ENCODE data around the gene EHF.
A peak's percentile ranks its signal among the peaks of the same experiment; 100 is the strongest.

The EHF gene

DNA sequence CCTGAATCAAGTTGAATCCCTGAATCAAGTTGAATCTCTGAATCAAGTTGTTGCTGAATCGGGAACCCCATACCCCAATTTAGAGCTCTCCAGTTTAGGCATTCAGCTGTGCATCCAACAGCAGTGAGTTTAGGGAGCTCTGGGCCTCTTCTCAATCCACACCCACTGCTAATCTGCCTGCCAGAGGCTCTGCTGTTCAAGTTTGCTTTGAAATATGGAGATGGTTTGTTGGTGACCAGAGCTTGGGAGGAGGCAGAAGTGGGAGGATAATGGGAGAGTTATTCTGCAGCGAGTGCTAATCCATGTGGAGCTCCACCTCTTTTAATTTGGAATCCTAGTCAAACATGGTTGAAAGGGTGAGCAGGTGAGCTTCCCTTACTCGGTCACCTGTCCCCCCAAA lies 22.4 kb downstream of the EHF start:
- no peak for DNase-seq (ENCODE audit: low read depth in 2 of 2, low spot score in 1 of 2)

DNA sequence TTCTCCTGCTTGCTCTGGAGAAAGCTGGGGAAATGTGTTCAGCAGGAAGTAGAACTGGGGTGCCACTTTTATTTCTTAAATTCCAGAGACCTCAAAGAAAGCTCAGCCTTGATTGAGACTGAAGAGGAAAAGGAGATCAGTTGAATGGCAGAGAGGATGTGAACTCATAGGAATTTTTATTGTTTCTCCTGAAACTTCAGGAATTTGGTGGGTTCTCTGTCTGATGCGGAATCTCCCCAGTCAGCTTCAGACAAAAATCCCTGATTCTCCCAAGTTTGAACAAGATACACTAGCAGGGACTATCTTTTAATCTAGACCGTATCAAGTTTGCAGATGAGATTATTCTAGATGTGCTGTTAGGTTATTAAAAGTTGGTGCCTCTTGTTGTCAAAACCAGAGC lies 23.0 kb downstream of the EHF start:
- DNase-seq (ENCODE audit: low read depth in 2 of 2, low spot score in 1 of 2), result no peak

DNA sequence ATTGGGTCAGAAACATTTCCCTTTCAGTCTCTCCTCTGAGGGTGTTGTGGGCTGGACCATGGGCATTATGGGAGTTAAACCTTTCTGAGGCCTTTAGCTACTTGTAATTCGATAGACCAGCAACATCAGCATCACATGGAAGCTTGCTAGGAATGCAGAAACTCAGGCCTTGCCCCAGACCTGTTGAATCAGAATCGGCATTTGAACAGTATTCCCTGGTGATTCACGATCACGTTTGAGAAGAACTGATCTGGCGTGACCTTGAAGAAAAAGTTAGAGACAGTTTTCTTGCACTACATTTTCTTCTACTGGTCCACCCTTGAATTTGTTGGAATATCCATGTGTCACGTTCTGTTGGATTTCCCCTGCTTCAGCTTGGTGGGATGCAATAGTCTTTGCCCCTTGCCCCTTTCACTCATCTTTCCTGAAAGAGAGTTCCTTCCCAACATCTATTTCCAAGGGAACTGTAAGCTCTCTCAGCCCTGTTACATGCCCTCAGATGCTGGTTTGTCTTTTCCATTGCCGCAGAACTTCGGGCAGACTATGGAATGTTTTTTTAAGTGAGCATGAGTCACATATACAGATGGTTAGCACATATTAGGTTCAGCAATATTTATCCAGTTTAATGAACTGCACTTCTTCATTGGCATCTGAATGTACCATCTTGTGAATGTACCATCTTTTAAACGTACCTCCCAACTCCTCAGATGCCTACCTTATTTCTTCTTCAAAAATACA lies 23.9 kb downstream of the EHF start:
- DNase-seq (ENCODE audit: low read depth in 2 of 2, low spot score in 1 of 2), result no peak

DNA sequence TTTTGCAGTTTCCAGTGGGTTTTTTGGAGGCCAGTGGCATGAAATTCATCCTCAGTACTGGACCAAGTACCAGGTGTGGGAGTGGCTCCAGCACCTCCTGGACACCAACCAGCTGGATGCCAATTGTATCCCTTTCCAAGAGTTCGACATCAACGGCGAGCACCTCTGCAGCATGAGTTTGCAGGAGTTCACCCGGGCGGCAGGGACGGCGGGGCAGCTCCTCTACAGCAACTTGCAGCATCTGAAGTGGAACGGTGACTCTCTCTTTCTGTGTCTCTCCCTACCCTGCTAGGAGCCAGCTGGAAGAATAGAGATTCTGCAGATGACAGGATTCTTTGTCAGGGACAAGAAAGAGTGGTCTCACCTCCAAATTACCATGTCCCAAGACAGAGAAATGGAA lies 25.5 kb downstream of the EHF start:
- DNase-seq (ENCODE audit: low read depth in 2 of 2, low spot score in 1 of 2), result no peak

DNA sequence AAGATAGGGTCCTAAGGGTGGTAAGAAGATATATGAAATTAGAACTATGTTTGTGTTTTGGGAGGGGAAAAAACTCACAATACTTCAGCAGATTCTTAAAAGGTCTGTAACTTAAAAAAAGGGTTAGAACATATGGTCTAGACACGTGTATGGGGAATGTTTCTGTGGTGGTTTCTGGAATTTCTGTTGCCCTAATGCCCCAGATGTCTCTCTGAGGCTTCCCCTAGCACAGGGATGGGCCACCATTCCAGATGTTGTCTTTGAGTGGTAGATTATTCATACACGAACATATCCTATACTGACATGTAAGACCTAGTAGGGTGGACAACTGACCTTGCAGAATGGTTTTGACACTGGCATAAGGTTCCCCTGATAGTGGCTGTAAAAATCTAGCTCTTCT lies 26.2 kb downstream of the EHF start:
- DNase-seq (ENCODE audit: low read depth in 2 of 2, low spot score in 1 of 2), result no peak

DNA sequence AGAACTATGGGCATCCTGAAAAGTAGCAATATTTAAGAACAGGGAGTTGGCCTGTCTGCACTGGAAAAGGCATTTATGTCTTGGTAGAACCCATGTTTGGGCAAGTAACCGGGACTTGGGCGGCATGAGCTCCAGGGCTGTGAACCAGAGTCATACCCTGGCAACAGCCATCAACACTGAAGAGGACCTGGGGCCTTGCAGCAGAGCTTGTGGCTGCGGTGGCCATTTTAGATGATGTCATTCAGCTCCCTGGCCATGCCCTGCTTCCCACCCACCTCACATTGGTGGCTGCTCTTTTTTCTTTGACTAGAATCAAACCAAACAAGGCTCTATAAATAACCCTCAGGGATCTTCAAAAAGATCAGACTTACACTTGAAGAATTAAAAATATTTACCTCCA lies 26.6 kb downstream of the EHF start:
- DNase-seq (ENCODE audit: low read depth in 2 of 2, low spot score in 1 of 2), result no peak

DNA sequence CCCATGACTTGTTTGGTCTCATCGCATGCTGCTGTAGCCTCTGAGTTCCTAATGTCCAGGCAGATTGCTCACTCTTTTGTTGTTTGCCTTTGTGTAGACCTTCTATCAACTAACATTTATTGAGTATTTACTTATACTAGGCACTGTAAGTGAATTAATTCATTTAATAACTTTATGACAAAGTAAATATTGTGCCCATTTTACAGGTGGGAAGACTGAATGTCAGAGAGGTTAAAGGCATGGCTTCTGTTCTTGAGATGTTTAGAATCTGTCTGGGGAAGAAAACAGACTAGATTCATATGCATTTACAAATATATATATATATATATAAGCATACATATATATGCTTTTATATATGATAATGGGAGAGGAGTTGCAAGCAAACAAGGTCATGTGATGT lies 27.1 kb downstream of the EHF start:
- no peak for DNase-seq (ENCODE audit: low read depth in 2 of 2, low spot score in 1 of 2)

DNA sequence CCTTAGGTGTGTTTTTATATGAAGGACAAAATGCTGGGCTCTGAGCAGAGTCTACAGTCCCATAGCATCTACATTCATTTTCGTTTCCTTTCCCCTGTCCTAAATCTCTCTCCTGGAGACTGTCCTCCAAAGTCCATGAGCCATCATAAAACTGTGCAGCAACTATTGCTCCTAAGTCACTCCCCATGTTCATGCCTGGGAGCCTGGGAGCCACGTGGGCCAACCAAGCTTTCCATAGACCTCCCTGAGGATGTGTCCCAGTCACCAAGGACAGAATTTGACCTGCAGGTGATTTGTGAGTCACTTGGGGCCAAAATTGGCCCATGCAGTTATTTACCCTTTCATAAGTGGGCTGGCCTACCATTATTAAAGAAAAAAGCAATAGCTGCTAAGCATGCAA lies 28.7 kb downstream of the EHF start:
- DNase-seq (ENCODE audit: low read depth in 2 of 2, low spot score in 1 of 2), result no peak

DNA sequence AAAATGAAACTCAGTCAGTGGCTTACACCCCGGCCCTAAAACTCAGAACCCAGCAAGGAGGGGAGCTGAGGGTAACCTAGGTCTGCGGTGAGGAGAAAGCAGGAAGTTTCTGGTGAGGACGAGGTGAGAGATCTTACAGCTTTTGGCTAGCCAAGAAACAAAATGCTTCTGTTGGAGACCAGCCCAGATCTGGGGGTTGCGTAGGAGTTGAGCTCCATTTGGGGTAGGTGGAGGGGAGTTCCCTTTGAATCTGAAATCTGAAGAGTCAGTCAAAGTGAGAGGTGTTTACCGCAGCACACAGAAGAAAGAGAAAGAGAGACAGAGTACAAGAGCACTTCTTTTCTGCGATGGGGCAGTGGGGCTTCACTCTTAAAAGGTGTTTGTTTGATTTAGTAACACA lies 29.6 kb downstream of the EHF start:
- DNase-seq (ENCODE audit: low read depth in 2 of 2, low spot score in 1 of 2), result peak; percentile 37 to 42

DNA sequence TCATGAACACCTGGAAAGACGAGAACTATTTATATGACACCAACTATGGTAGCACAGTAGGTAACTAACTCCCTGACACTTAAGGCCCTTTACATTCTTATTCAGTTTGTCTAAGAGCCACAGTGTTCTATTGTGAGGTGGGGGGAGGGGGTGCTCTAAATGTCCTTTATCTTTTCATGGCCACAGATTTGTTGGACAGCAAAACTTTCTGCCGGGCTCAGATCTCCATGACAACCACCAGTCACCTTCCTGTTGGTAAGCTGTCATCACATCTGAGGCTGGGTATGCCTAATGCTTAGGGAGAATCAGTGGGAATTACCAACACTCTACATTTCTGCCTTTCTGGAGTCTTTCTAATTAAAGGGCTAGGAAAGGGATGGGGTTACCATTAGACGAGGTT lies 30.7 kb downstream of the EHF start:
- DNase-seq (ENCODE audit: low read depth in 2 of 2, low spot score in 1 of 2), result no peak

DNA sequence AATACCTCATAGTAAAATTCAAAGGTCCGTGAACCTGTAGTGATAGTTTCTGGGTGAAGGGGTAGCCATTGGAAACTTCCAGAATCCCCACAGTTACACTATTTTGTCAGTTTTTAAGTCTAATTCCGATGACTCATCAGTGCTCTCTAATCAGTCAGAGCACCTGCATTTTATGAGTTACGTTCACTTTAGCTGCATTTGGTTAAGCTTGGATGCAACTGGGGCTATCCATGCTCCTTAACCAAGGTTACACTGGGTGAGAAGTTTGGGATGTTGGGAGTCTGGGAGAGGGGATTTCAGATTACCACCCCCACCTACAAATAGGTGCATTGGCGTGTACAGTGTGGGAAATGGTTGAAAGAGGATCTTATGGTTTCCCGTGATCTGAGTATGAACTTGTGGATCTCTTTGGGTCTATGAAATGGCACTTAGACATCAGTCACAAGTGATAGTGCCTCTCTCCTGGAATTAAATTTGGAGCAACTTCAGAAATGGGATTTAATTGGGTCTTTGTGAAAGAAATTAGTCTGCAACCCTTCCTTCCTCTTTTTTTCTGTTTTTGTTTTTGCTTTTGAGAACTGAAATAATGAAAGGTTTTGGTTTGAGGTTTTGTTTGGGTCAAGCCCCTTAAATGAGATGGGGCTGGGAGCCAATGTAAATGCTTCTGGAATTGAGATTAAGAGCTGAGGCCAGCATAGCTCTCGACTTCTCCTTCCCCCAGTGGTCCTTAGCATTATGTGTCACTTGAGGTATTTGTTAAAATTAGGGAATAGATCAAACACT lies 31.5 kb downstream of the EHF start:
- DNase-seq (ENCODE audit: low read depth in 2 of 2, low spot score in 1 of 2), result no peak

DNA sequence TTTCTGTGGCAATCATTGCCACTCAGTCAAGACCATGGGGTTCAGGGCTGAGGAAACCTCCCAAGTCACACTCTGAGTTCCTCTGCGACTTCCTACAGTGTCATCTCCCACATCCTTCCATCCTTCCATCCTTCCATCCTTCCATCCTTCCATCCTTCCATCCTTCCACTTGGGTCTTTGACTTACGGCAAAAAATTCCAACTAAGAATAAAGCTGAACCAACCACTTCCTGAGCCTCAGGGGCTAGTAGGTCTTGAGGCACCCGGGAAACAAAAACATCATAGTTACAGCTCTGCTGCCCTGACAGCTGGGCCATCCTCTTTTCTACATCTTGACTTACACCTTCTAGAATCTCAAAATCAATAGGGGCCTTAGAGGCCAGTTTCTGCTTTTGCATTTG lies 32.1 kb downstream of the EHF start:
- no peak for DNase-seq (ENCODE audit: low read depth in 2 of 2, low spot score in 1 of 2)

DNA sequence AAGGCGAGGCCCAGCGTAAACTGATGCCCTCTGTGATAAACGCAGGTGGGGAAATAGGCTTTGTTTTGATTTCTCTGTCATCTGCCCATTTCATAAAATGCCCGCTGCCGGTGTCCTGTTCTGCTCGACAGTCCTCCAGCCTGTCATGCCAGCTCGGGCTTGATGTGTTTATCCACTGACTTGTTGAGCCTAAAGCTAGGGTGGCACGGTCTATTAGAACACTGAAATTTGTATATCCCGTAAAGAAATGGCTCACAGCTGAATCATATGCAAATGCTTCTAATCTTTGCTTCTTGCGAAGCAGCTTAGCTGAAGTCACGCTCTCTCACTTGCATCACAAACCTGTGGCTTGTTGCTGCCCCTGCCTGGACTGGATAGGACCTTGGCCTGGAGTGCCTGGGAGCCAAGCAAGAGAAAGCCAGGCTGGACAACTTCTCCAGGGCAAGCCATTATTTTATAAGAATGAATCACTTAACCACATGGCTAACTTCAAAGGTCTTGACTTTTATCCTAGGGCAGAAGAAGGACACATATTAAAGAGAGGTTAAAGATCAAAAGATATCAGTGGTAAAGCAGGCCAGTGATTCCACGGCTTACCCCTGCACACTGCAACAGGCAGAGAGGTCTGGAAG lies 33.1 kb downstream of the EHF start:
- DNase-seq (ENCODE audit: low read depth in 2 of 2, low spot score in 1 of 2), result no peak

DNA sequence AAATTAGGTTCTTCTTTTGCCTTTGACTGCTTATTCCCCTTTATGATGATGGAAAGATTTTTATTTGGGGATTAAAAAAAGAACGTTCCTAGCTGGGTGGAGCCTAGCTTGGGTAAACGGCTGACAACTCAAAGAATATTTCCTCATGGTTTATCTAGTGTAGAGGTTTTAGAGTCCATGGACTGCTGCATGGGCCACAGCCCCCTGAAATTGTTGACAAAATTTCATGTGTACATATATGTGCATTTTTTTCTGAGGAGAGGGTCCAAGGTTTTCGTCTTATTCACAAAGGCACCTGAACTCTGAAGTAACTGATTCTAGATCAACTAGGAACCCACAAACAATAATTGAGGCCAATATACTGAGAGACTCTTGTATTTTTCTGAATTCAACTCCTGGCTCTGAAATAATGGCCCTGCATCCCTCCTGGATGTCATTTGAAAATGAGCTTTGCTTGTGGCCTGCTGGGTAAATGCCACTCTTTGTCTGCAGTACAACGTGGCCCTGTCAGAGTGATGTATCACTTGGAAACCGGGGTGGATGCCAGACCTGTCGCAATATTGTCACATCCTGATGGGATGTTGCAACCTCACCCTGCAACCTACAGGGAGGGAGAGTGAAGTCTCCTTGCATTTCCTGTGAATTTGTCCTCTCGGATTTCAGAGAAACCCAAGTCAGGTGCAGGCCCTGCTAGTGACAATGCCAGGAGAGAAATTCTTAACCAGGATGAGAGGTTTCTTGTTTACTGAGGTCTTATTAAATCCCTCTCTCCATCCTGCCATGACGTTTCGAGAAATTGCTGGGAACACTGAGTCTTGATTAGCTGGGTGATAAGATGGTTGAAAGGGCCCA lies 33.8 kb downstream of the EHF start:
- no peak for DNase-seq (ENCODE audit: low read depth in 2 of 2, low spot score in 1 of 2)

DNA sequence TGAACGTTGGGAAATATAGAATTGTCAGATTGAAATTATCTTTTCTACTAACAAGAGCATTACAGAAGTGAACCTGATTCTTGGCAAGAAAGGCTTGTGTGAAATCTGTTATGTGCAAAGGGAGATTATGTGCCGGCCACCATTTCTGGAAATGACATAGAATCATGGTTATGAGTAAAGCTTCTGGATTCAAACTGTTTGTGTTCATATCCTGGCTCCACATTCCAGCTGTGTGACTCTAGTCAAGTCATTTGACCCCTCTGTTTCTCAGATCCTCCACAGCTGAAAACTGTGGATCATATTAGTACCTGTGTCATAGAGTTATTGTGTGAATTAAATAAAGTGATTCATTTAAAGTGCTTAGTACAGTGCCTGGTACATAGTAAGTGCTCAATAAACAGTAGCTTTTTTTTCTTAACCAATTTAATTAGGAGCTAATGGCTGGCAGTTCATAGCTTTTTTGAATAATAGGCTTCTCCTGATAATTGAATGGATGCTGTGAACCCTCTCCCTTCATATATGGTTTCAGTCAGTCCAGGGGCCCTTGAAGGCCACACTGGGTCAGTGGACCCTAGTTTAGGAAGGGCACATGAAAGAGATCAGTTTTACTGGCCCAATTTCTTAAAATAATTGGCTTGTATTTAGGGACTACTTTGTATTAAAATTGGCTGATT lies 34.6 kb downstream of the EHF start:
- DNase-seq (ENCODE audit: low read depth in 2 of 2, low spot score in 1 of 2), result no peak

DNA sequence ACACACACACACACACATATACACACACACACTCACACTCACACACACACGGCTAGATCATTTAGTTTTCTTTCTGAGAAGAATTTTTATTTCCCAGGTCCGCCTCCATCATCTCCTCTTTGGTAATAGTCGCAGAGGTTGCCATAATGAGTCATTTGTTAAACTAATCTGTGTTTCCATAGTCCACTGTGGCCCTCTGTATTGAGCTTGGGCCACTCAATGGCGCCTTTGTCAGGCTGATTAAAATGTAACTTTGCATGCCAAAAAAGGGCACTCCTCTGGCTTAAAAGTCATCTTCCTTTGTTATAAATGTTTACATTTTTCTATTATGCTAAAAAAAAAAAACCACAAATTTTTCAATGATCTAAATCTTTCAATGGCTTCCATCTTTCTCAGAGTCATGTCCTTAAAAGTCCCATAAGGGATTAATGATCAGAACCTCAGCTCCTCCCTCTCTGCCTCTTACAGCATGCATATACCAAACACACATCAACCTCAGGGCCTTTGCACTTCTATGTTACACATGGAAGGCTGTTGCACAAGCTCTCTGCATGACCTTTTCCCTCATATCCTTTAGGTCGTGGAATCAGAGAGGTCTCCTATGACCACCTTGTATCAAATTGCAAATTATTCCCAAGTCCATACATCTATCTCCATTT lies 35.3 kb downstream of the EHF start:
- DNase-seq (ENCODE audit: low read depth in 2 of 2, low spot score in 1 of 2), result no peak

DNA sequence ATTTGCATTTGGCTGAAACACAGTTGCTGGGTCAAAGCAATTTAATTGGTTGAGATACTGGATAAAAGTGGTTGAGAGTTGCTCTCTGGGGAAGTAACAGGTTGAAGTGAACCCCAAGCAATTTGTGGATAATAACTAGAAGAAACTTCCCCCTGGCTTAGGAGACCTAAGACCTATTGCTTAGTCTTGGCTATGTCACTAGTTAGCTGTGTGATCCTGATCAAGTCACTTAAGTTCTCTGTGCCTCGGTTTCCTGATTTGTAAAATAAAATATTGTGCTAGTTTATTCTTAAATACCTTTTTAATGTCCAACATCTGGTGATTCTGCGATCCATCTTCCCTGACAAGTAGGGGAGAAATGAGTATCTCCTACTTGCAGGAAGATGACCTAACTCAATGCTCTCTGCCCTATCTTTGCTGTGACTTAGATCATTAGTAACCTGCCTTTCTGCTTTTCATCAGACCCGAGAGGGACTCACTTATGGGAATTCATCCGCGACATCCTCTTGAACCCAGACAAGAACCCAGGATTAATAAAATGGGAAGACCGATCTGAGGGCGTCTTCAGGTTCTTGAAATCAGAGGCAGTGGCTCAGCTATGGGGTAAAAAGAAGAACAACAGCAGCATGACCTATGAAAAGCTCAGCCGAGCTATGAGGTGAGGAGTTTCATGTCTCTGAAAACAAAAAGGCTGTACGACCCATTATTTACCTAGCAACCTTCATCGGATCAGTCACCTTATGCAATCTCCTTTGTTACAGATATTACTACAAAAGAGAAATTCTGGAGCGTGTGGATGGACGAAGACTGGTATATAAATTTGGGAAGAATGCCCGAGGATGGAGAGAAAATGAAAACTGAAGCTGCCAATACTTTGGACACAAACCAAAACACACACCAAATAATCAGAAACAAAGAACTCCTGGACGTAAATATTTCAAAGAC lies 37.5 kb downstream of the EHF start:
- DNase-seq (ENCODE audit: low read depth in 2 of 2, low spot score in 1 of 2), result no peak

DNA sequence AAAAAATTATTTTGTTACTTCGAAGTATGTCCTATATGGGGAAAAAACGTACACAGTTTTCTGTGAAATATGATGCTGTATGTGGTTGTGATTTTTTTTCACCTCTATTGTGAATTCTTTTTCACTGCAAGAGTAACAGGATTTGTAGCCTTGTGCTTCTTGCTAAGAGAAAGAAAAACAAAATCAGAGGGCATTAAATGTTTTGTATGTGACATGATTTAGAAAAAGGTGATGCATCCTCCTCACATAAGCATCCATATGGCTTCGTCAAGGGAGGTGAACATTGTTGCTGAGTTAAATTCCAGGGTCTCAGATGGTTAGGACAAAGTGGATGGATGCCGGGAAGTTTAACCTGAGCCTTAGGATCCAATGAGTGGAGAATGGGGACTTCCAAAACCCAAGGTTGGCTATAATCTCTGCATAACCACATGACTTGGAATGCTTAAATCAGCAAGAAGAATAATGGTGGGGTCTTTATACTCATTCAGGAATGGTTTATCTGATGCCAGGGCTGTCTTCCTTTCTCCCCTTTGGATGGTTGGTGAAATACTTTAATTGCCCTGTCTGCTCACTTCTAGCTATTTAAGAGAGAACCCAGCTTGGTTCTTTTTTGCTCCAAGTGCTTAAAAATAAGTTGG lies 38.3 kb downstream of the EHF start:
- no peak for DNase-seq (ENCODE audit: low read depth in 2 of 2, low spot score in 1 of 2)

Measured in stimulated activated CD8-positive, alpha-beta memory T cell treated with anti-CD3 and anti-CD28 coated beads, Interleukin-4, amount 100 ng/mL, for 1 hour (primary cell).